BJ (cell line): ENCODE measurements around the gene COA3. TPM values are rescaled to one million over a fixed set of nuclear protein-coding genes. Genes with fewer than 3 reads are reported as not detected.

ENCODE experiments used
- CTCF ChIA-PET: fragments of 350-600 bp; formaldehyde crosslinking; extraction: SDS; loops from one replicate; lab custom pipeline; 2021; ENCODE audit warnings: antibody characterized with exemption, inconsistent platforms; lab: Yijun Ruan, JAX
- POLR2A ChIA-PET: fragments of 300-600 bp; sonication (Branson Sonifier 250); formaldehyde crosslinking; extraction: SDS; loops from one replicate; lab custom pipeline; 2021; ENCODE audit warnings: antibody characterized with exemption; lab: Charles Lee
- DNase-seq: peaks from one replicate; pipeline ENCODE4 v3.0.0-alpha.2; 2011; ENCODE audit warnings: low read depth
- H3K27me3 ChIP-seq: 2 replicates; pipeline ENCODE4 v1.6.0; 2011; ENCODE audit warnings: low read length; ENCODE audit not compliant: control insufficient read depth, insufficient read depth
- H3K36me3 ChIP-seq: 2 replicates; pipeline ENCODE4 v1.5.1; 2011; ENCODE audit warnings: low read length; ENCODE audit not compliant: control insufficient read depth, insufficient read depth
- H3K4me3 ChIP-seq: 2 replicates; pipeline ENCODE4 v1.5.1; 2011; ENCODE audit warnings: low read depth, mild to moderate bottlenecking, control low read depth, low read length
- CTCF ChIP-seq: IDR thresholded peaks from 2 replicates; pipeline ENCODE4 v1.5.1; 2011; ENCODE audit warnings: low read depth, mild to moderate bottlenecking, control low read depth, inconsistent platforms, low read length, moderate library complexity; ENCODE audit not compliant: insufficient read depth
- polyA plus RNA-seq: library from polyadenylated mRNA; depleted of rRNA; stranded (reverse); fragments of >200 nt; gene quantifications from 2 replicates; pipeline ENCODE4 v1.2.3, GENCODE V29; 2011

Gene COA3
- polyA plus RNA-seq, 1 experiment, result 91.9 TPM

DNA sequence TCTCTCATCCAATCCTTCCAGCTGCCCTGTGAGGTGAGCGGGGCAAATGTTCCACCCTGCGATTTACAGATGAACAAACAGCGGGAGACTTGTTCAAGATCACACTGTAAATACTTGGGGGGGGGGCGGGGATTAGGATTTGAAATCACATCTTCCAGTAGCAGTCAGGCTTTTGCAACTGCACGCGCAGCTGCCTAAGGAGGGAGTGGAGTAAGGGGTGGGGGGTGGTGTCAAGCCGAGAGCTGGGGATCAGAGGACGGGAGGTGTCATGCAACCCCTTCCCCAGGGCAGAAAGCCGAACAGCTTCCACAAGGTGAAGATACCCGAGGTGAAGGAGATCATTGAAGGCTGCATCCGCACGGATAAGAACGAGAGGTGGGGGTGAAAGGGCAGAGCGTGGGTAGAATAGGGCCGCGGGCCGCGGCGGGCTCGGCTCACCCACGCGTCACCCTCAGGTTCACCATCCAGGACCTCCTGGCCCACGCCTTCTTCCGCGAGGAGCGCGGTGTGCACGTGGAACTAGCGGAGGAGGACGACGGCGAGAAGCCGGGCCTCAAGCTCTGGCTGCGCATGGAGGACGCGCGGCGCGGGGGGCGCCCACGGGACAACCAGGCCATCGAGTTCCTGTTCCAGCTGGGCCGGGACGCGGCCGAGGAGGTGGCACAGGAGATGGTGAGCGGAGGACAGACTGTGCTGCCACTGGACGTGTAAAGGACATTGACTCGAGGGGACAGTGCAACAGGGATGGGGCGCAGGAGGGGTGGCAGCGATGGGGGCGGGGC lies 13.5 kb downstream of the COA3 start:
- no peak overlapping the region for H3K4me3 ChIP-seq
- peaks cover 4% of the 10 kb centered on the region; the same call in 1 of the 2 replicates for H3K36me3 ChIP-seq
- CTCF ChIA-PET, result interaction anchor here (0.8 kb wide), 1 partner anchor 8 kb away, joined by 3 read pairs; no protein-coding TSS in a partner anchor
- POLR2A ChIA-PET, result no interaction called here
- no peak for TF ChIP-seq CTCF
- no peaks in the 10 kb centered on the region for H3K27me3 ChIP-seq
- no peak for DNase-seq

- TF ChIP-seq CTCF, result no peak
- ChIA-PET CTCF (interaction anchor here (0.8 kb wide), 1 partner anchor 9 kb away, joined by 3 read pairs; no protein-coding TSS in a partner anchor), POLR2A (no interaction called here)
- peaks cover 4% of the 10 kb centered on the region; the same call in 1 of the 2 replicates for H3K36me3 ChIP-seq
- H3K4me3 ChIP-seq, result no peak overlapping the region
- no peaks in the 10 kb centered on the region for H3K27me3 ChIP-seq
- DNase-seq, result no peak
These were observed 14.1 kb downstream of the COA3 start for GRCh38 chr17:42784409-42784808.

GRCh38 chr17:42783791-42784138 lies 14.7 kb downstream of the COA3 start:
- POLR2A ChIA-PET, result interaction anchor here (0.7 kb wide), 1 partner anchor 179 kb away, joined by 5 read pairs; no protein-coding TSS in a partner anchor
- DNase-seq, result no peak
- Histone ChIP-seq H3K27me3 (no peaks in the 10 kb centered on the region), H3K36me3 (peaks cover 7% of the 10 kb centered on the region; the same call in 1 of the 2 replicates), H3K4me3 (no peak overlapping the region)
- no peak for TF ChIP-seq CTCF
- CTCF ChIA-PET, result no interaction called here

GRCh38 chr17:42783062-42783790 lies 15.3 kb downstream of the COA3 start:
- CTCF ChIA-PET, result no interaction called here
- H3K27me3 ChIP-seq, result no peaks in the 10 kb centered on the region
- no peak for TF ChIP-seq CTCF
- peaks cover 10% of the 10 kb centered on the region for H3K36me3 ChIP-seq
- no peak for DNase-seq
- POLR2A ChIA-PET, result interaction anchor here (0.7 kb wide), 1 partner anchor 178 kb away, joined by 5 read pairs; no protein-coding TSS in a partner anchor
- no peak overlapping the region for H3K4me3 ChIP-seq
